Measurements from ENCODE around the gene DIDO1.

Gene DIDO1

GRCh38 chr20:62895539-62895938 lies 30.8 kb downstream of the DIDO1 start:
- no peak for DNase-seq (ENCODE audit: low read depth, low spot score)

- no peak for DNase-seq (ENCODE audit: low read depth, low spot score)
These were observed 32.0 kb downstream of the DIDO1 start for GRCh38 chr20:62894261-62894660.

GRCh38 chr20:62893700-62894099 lies 32.6 kb downstream of the DIDO1 start:
- no peak for DNase-seq (ENCODE audit: low read depth, low spot score)

- no peak for DNase-seq (ENCODE audit: low read depth, low spot score)
These were observed 33.7 kb downstream of the DIDO1 start for GRCh38 chr20:62892348-62893304.

GRCh38 chr20:62891111-62891510 lies 35.2 kb downstream of the DIDO1 start:
- no peak for DNase-seq (ENCODE audit: low read depth, low spot score)

GRCh38 chr20:62890444-62890843 lies 35.9 kb downstream of the DIDO1 start:
- DNase-seq (ENCODE audit: low read depth, low spot score) = no peak

GRCh38 chr20:62889871-62890270 lies 36.4 kb downstream of the DIDO1 start:
- DNase-seq (ENCODE audit: low read depth, low spot score) = no peak

GRCh38 chr20:62889411-62889810 lies 36.9 kb downstream of the DIDO1 start:
- DNase-seq (ENCODE audit: low read depth, low spot score) = no peak

- DNase-seq (ENCODE audit: low read depth, low spot score) = no peak
These were observed 37.4 kb downstream of the DIDO1 start for GRCh38 chr20:62888910-62889309.

- DNase-seq (ENCODE audit: low read depth, low spot score) = no peak
These were observed 37.9 kb downstream of the DIDO1 start for GRCh38 chr20:62888406-62888805.

- DNase-seq (ENCODE audit: low read depth, low spot score) = no peak
These were observed 38.5 kb downstream of the DIDO1 start for GRCh38 chr20:62887860-62888239.

- DNase-seq (ENCODE audit: low read depth, low spot score) = peak; percentile 92
These were observed 39.0 kb downstream of the DIDO1 start for GRCh38 chr20:62887152-62887859.

GRCh38 chr20:62886709-62887058 lies 39.6 kb downstream of the DIDO1 start:
- DNase-seq (ENCODE audit: low read depth, low spot score) = no peak

GRCh38 chr20:62885896-62886708 lies 40.2 kb downstream of the DIDO1 start:
- DNase-seq (ENCODE audit: low read depth, low spot score) = no peak

GRCh38 chr20:62885046-62885895 lies 41.0 kb downstream of the DIDO1 start:
- no peak for DNase-seq (ENCODE audit: low read depth, low spot score)

- DNase-seq (ENCODE audit: low read depth, low spot score) = no peak
These were observed 41.7 kb downstream of the DIDO1 start for GRCh38 chr20:62884556-62884955.

GRCh38 chr20:62882426-62882825 lies 43.9 kb downstream of the DIDO1 start:
- DNase-seq (ENCODE audit: low read depth, low spot score) = no peak

GRCh38 chr20:62881662-62882395 lies 44.5 kb downstream of the DIDO1 start:
- DNase-seq (ENCODE audit: low read depth, low spot score) = no peak

- no peak for DNase-seq (ENCODE audit: low read depth, low spot score)
These were observed 45.2 kb downstream of the DIDO1 start for GRCh38 chr20:62880935-62881661.
